Type B pancreatic cell (in vitro differentiated cells): ENCODE data around the gene TRIM58. TPM values are rescaled to one million over a fixed set of nuclear protein-coding genes. Genes with fewer than 3 reads are reported as not detected.

Experiments
- DNase-seq: peaks from one replicate; pipeline ENCODE4 v3.0.0; 2021; ENCODE audit warnings: mixed read lengths; ENCODE audit not compliant: unreplicated experiment; ENCODE audit errors: extremely low spot score
- H3K27ac Mint-ChIP-seq: 2 replicates; pipeline ENCODE4 v1.8.0; 2021; ENCODE audit warnings: mild to moderate bottlenecking, mixed read lengths
- H3K27me3 Mint-ChIP-seq: 2 replicates; pipeline ENCODE4 v1.8.0; 2021; ENCODE audit warnings: mixed read lengths
- H3K36me3 Mint-ChIP-seq: 2 replicates; pipeline ENCODE4 v1.8.0; 2021; ENCODE audit warnings: mixed read lengths
- H3K4me1 Mint-ChIP-seq: one replicate; pipeline ENCODE4 v1.8.0; 2021; ENCODE audit warnings: mixed read lengths; ENCODE audit not compliant: unreplicated experiment
- H3K4me3 Mint-ChIP-seq: 2 replicates; pipeline ENCODE4 v1.8.0; 2021; ENCODE audit warnings: mild to moderate bottlenecking, mixed read lengths
- H3K9me3 Mint-ChIP-seq: 2 replicates; pipeline ENCODE4 v1.8.0; 2021; ENCODE audit warnings: mixed read lengths
- total RNA-seq: library from RNA; stranded (reverse); gene quantifications from 2 replicates; pipeline ENCODE4 v1.2.1, GENCODE V29; 2021; ENCODE audit warnings: low replicate concordance
- TF ChIP-seq, protein P1 (sequence below): fragments of 200-600 bp; sonication (generic); conservative IDR thresholded peaks from 2 replicates; pipeline ENCODE4 v1.5.0; 2021; ENCODE audit warnings: antibody characterized with exemption, mild to moderate bottlenecking

Gene TRIM58
- total RNA-seq, 1 donor from 2014 or later: 0.17 TPM

DNA sequence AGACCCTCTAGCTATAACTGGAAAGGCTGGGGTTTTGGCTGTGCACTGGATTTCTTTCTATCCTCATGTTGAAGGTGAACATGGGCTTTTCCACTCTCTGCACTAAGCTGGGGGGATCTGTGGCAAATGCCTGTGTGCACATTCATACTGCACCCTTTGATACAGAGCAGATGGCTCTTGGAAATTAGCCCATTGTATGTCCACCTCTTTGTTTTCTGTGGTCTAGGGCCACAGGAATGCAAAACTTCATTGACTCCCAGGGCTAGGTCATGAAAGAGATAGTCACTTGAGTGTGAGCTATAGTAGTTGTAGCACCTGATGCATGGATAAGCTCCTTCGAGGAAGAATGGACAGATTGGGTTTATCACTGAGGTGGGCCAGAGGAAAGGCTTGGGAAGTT lies 27.3 kb upstream of the TRIM58 start:
- TF ChIP-seq, protein P1, sequence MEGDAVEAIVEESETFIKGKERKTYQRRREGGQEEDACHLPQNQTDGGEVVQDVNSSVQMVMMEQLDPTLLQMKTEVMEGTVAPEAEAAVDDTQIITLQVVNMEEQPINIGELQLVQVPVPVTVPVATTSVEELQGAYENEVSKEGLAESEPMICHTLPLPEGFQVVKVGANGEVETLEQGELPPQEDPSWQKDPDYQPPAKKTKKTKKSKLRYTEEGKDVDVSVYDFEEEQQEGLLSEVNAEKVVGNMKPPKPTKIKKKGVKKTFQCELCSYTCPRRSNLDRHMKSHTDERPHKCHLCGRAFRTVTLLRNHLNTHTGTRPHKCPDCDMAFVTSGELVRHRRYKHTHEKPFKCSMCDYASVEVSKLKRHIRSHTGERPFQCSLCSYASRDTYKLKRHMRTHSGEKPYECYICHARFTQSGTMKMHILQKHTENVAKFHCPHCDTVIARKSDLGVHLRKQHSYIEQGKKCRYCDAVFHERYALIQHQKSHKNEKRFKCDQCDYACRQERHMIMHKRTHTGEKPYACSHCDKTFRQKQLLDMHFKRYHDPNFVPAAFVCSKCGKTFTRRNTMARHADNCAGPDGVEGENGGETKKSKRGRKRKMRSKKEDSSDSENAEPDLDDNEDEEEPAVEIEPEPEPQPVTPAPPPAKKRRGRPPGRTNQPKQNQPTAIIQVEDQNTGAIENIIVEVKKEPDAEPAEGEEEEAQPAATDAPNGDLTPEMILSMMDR: no peak
- no peak for DNase-seq
- H3K36me3 Mint-ChIP-seq: no peaks in the 10 kb centered on the region
- H3K9me3 Mint-ChIP-seq: no peaks in the 10 kb centered on the region
- no peaks in the 10 kb centered on the region for H3K27me3 Mint-ChIP-seq
- no peak overlapping the region for H3K27ac Mint-ChIP-seq
- H3K4me1 Mint-ChIP-seq: no peaks in the 10 kb centered on the region
- no peak overlapping the region for H3K4me3 Mint-ChIP-seq

DNA sequence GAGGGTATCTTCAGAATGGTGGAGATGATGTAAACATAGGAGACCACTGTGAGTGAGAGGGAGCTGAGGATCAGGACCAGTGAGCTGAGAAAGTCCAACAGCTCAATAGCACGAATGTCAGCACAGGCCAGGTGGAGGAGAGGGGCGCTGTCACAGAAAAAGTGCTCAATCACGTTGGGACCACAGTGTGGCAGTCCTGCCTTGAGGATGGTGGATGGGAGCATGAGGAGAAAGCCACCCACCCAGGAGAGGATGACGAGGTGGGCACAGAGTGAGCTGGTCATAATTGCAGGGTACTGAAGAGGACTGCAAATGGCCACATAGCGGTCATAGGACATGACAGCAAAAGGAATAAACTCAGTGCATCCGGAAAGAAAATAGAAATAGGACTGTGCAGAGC lies 23.4 kb upstream of the TRIM58 start:
- H3K27ac Mint-ChIP-seq: no peak overlapping the region
- DNase-seq: no peak
- no peaks in the 10 kb centered on the region for H3K27me3 Mint-ChIP-seq
- no peaks in the 10 kb centered on the region for H3K4me1 Mint-ChIP-seq
- no peaks in the 10 kb centered on the region for H3K9me3 Mint-ChIP-seq
- H3K4me3 Mint-ChIP-seq: no peak overlapping the region
- TF ChIP-seq, protein P1: no peak
- no peaks in the 10 kb centered on the region for H3K36me3 Mint-ChIP-seq

DNA sequence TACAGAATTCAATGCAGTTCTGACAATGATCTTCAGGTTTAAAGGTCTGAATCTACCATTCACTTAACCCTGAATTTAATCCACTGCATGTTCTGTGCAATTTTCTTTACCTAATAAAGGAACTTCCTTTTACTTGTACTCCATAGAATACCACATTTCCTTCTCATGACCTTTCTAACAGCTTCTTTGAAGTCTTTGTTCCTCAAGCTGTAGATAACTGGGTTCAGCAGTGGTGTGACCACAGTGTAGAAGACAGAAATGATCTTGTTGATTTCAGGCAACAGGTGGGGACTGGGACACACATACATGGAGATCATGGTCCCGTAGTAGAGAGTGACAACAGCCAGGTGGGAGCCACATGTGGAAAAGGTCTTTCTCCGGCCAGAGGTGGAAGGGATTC lies 16.2 kb upstream of the TRIM58 start:
- H3K27ac Mint-ChIP-seq: no peak overlapping the region
- no peak for DNase-seq
- peaks cover 4% of the 10 kb centered on the region for H3K9me3 Mint-ChIP-seq
- H3K36me3 Mint-ChIP-seq: no peaks in the 10 kb centered on the region
- no peak overlapping the region for H3K4me3 Mint-ChIP-seq
- H3K4me1 Mint-ChIP-seq: no peaks in the 10 kb centered on the region
- TF ChIP-seq, protein P1: no peak
- no peaks in the 10 kb centered on the region for H3K27me3 Mint-ChIP-seq

DNA sequence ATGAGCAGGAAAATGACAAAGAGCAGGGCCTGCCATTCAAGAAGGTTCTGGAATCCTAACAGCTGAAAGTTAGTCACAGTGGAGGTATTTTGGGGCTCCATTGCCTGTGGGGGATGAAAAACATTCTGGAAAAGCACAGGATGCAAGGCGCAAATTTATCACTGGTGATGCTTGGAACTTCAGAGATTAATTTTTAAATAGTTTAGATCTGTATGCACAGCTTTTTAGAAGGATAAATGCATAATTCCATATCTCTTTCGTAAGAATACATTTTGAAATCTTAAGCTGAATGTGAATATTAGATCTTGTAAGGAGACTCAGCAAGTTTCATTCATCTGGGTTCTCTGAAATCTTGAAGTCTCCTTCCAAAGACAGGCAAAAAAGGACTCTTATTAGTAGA lies 15.2 kb upstream of the TRIM58 start, which contains the start of gene OR11L1:
Gene OR11L1, minus strand, starts transcription at position 101 of the 400 bp plus-strand sequence. Its CDS starts 0 bp downstream, at position 101.
- no peak within 1 kb of the TSS for H3K27ac Mint-ChIP-seq

DNA sequence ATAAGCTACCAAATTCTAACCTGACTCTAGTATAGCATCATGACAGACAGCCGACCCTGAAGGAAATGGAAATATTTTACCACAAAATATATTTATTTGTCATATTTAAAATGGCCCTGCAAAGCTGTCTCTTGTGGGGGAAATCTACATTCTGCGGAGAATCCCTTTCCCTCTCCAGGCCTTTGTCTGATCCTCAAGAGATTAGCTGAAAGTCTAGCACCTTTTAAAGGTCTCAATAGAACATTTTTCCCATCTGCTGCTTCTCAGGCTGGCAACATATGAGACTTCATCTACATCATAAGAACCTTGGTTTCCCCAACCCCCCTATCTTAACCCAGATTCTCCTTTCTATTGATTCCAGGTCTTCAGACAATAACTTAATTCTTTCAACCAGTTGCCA lies 13.6 kb upstream of the TRIM58 start:
- Mint-ChIP-seq H3K27me3 (no peaks in the 10 kb centered on the region), H3K4me1 (no peaks in the 10 kb centered on the region), H3K36me3 (no peaks in the 10 kb centered on the region), H3K27ac (no peak overlapping the region), H3K4me3 (no peak overlapping the region), H3K9me3 (peaks cover 4% of the 10 kb centered on the region)
- DNase-seq: no peak
- TF ChIP-seq, protein P1: no peak

More for the DNA sequence above, 15.2 kb upstream of the TRIM58 start, which contains the start of gene OR11L1:
- H3K4me1 Mint-ChIP-seq: no peaks in the 10 kb centered on the region
- no peaks in the 10 kb centered on the region for H3K36me3 Mint-ChIP-seq
- H3K9me3 Mint-ChIP-seq: peaks cover 4% of the 10 kb centered on the region
- TF ChIP-seq, protein P1: no peak
- no peak within 1 kb of the TSS for H3K4me3 Mint-ChIP-seq
- no peaks in the 10 kb centered on the region for H3K27me3 Mint-ChIP-seq
- no peak for DNase-seq
